Vagina (tissue), 2 donors: ENCODE data around the gene IDS. TPM values are rescaled to one million over a fixed set of nuclear protein-coding genes. Genes with fewer than 3 reads are reported as not detected.

Source experiments
- DNase-seq, 2 donors: peaks; one replicate each; pipeline ENCODE4 v3.0.0-alpha.2; 2017; ENCODE audit errors: extremely low spot score in 2 of 2
- H3K27ac ChIP-seq: fragments of 200-600 bp; sonication (generic); one replicate; pipeline ENCODE4 v1.5.1; 2019
- H3K27me3 ChIP-seq: fragments of 200-600 bp; sonication (generic); one replicate; pipeline ENCODE4 v1.5.1; 2019
- H3K36me3 ChIP-seq, 2 donors: fragments of 200-600 bp; sonication (generic); one replicate each; pipeline ENCODE4 v1.5.1; 2017 to 2019
- H3K4me1 ChIP-seq: fragments of 200-600 bp; sonication (generic); one replicate; pipeline ENCODE4 v1.5.1; 2019
- H3K4me3 ChIP-seq, 2 donors: fragments of 200-600 bp; sonication (generic); 1 replicate in 1 of 2; 2 replicates in 1 of 2; pipeline ENCODE4 v1.5.1; 2016 to 2019
- H3K9me3 ChIP-seq: fragments of 200-600 bp; sonication (generic); one replicate; pipeline ENCODE4 v1.5.1; 2019
- POLR2A ChIP-seq, 2 donors: fragments of 450-650 bp; IDR thresholded peaks; one replicate each; pipeline ENCODE4 v1.6.1; 2017; ENCODE audit warnings: antibody characterized with exemption in 2 of 2, mild to moderate bottlenecking in 2 of 2, moderate library complexity in 2 of 2
- POLR2AphosphoS5 ChIP-seq, 2 donors: sonication (generic); formaldehyde crosslinking; IDR thresholded peaks; one replicate each; pipeline ENCODE4 v1.9.0; 2017; ENCODE audit warnings: antibody characterized with exemption in 2 of 2, mild to moderate bottlenecking in 2 of 2, low read depth in 1 of 2; ENCODE audit not compliant: insufficient read depth in 1 of 2
- intact Hi-C: fragments of 100-400 bp; cut with DNase I; formaldehyde crosslinking; loops from one replicate; pipeline ENCODE4 v1.15.1; 2023
- total RNA-seq: library from RNA; depleted of rRNA; stranded (reverse); fragments of >200 nt; gene quantifications from one replicate; pipeline ENCODE4 v1.2.3, GENCODE V29; 2016
- TF ChIP-seq, protein P1 (sequence below), 3 experiments: fragments of 450-650 bp in 2 of 3; fragments of 200-600 bp in 1 of 3; sonication (generic) in 1 of 3; IDR thresholded peaks; one replicate each; pipeline ENCODE4 v1.5.1; 2017 to 2019; ENCODE audit warnings: antibody characterized with exemption in 3 of 3, mild to moderate bottlenecking in 2 of 3, moderate library complexity in 2 of 3

The IDS gene
- total RNA-seq, 1 donor from 2014 or later, result 66.0 TPM

DNA sequence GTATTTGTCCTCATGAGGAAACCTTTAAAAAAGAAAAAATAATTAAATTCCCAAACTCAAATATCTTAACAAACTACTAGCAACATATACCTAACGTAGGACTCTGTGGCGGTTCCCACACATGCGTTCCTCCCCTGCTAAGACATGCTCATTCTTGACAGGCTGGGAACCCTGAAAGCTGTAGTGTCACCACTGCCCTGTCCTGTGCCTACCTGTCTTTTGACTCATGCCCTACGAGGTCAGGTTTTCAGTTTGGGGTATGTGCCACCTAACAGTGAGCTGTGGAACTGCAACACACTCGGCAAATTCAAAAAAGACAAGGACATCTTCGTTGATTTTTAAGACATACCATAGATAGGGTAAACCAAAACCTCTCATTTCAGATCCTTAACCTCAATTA lies 17.8 kb downstream of the IDS start:
- TF ChIP-seq, protein P1, sequence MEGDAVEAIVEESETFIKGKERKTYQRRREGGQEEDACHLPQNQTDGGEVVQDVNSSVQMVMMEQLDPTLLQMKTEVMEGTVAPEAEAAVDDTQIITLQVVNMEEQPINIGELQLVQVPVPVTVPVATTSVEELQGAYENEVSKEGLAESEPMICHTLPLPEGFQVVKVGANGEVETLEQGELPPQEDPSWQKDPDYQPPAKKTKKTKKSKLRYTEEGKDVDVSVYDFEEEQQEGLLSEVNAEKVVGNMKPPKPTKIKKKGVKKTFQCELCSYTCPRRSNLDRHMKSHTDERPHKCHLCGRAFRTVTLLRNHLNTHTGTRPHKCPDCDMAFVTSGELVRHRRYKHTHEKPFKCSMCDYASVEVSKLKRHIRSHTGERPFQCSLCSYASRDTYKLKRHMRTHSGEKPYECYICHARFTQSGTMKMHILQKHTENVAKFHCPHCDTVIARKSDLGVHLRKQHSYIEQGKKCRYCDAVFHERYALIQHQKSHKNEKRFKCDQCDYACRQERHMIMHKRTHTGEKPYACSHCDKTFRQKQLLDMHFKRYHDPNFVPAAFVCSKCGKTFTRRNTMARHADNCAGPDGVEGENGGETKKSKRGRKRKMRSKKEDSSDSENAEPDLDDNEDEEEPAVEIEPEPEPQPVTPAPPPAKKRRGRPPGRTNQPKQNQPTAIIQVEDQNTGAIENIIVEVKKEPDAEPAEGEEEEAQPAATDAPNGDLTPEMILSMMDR (IDR thresholded peaks at IDR 0.05), result no peak
- no peak for TF ChIP-seq POLR2AphosphoS5 (IDR thresholded peaks at IDR 0.05; ENCODE audit: insufficient read depth in 1 of 2, low read depth in 1 of 2)
- Histone ChIP-seq H3K9me3 (no peaks in the 10 kb centered on the region), H3K27me3 (no peaks in the 10 kb centered on the region), H3K36me3 (peaks cover 0 to 18% of the 10 kb centered on the region in 2 donors), H3K4me3 (no peak overlapping the region), H3K27ac (no peak overlapping the region), H3K4me1 (no peaks in the 10 kb centered on the region)
- intact Hi-C loops, result no loop called here
- DNase-seq, result no peak

DNA sequence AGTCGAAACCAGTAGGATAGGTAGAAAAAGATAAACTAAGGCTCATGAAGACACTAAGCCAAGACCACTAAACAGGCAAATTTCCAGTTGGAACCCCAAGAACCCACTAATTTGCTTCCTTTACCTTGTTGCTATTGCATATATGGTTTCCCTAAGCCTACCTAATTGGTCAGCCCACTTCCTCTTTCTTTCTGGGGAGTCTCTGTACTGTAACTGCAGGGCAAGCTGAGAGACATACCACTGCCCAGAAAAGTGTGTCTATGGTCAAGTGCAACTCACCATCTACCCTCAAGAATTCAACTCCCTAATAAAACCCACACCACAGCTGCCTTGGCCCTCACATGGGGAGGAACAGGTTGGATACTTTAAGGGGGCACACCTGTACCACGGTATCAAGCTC lies 28.6 kb downstream of the IDS start:
- H3K36me3 ChIP-seq, result peaks cover 0 to 13% of the 10 kb centered on the region in 2 donors
- no peaks in the 10 kb centered on the region for H3K9me3 ChIP-seq
- DNase-seq, result no peak
- H3K27me3 ChIP-seq, result no peaks in the 10 kb centered on the region
- no peaks in the 10 kb centered on the region for H3K4me1 ChIP-seq
- no peak overlapping the region for H3K4me3 ChIP-seq
- intact Hi-C loops, result no loop called here
- TF ChIP-seq POLR2A (IDR thresholded peaks at IDR 0.05), result no peak
- no peak overlapping the region for H3K27ac ChIP-seq

DNA sequence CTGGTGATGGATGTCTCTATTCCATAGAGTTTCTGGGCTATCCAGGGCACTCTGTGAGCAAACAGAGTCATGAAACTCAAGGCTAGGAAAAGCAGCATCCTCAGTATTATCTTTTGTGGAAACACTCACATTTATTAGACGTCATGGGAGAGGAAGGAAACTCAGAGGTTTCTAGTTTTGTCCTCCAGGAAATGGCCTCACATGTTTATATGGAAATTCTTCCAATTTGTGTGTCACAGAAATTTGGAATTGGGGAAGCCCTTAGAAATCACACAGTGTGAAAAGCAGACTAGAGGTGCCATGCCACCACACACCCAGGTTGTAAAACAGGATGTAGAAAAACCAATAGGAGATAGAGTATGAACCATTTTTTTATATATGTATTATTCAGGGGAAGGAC lies 31.1 kb downstream of the IDS start:
- intact Hi-C loops, result no loop called here
- H3K4me1 ChIP-seq, result no peaks in the 10 kb centered on the region
- H3K27me3 ChIP-seq, result no peaks in the 10 kb centered on the region
- DNase-seq, result no peak
- H3K36me3 ChIP-seq, result no peaks in the 10 kb centered on the region
- H3K9me3 ChIP-seq, result no peaks in the 10 kb centered on the region
- no peak overlapping the region for H3K4me3 ChIP-seq
- no peak overlapping the region for H3K27ac ChIP-seq
- TF ChIP-seq, protein P1 (IDR thresholded peaks at IDR 0.05), result no peak
- TF ChIP-seq POLR2AphosphoS5 (IDR thresholded peaks at IDR 0.05; ENCODE audit: insufficient read depth in 1 of 2, low read depth in 1 of 2), result no peak
- no peak for TF ChIP-seq POLR2A (IDR thresholded peaks at IDR 0.05)

DNA sequence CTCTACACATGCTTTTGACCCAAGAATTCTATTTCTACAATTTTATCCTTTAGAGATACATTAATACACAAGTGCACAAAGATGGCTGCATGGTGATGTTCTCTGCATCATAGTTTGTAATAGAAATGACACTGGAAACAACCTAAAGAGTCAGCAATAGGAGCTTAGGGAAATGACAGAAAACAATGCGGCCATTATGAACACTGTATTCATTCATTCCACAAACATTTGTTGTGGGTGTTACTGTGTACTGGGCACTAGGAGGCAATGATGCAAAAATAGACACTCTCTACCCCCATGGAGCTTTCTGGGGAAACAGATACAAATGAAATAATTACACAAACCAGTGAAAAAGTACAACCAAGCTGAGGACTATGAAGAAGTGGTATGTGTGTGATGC lies 32.0 kb downstream of the IDS start:
- no peak for TF ChIP-seq POLR2A (IDR thresholded peaks at IDR 0.05)
- TF ChIP-seq, protein P1 (IDR thresholded peaks at IDR 0.05), result no peak
- no peak for TF ChIP-seq POLR2AphosphoS5 (IDR thresholded peaks at IDR 0.05; ENCODE audit: insufficient read depth in 1 of 2, low read depth in 1 of 2)
- intact Hi-C loops, result no loop called here
- no peak overlapping the region for H3K4me3 ChIP-seq
- H3K36me3 ChIP-seq, result no peaks in the 10 kb centered on the region
- H3K27me3 ChIP-seq, result no peaks in the 10 kb centered on the region
- DNase-seq, result no peak
- H3K27ac ChIP-seq, result no peak overlapping the region
- H3K9me3 ChIP-seq, result no peaks in the 10 kb centered on the region
- H3K4me1 ChIP-seq, result no peaks in the 10 kb centered on the region

DNA sequence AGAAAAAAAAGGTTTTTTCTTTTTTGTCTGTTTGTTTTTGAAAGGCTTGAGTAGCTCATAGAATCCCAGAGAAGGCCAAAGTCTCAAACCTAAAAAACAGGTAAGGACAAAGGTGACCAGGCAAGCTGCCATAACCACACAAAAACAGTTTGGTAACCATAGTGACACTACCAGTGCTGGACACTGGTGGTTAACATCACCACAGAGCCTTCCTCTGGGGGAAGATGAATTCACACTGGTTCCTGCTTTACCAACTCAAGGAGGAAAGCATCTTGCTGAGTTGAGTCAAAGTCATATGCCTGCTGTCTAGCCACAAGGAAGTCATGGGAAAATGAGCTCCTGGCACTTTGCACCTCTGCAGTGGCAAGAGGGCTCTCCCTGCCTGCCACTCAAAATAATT lies 32.5 kb downstream of the IDS start:
- no peak for DNase-seq
- no peak overlapping the region for H3K27ac ChIP-seq
- no peaks in the 10 kb centered on the region for H3K27me3 ChIP-seq
- no peak for TF ChIP-seq POLR2AphosphoS5 (IDR thresholded peaks at IDR 0.05; ENCODE audit: insufficient read depth in 1 of 2, low read depth in 1 of 2)
- TF ChIP-seq, protein P1 (IDR thresholded peaks at IDR 0.05), result no peak
- TF ChIP-seq POLR2A (IDR thresholded peaks at IDR 0.05), result no peak
- no peaks in the 10 kb centered on the region for H3K36me3 ChIP-seq
- intact Hi-C loops, result no loop called here
- H3K4me1 ChIP-seq, result no peaks in the 10 kb centered on the region
- no peaks in the 10 kb centered on the region for H3K9me3 ChIP-seq
- H3K4me3 ChIP-seq, result no peak overlapping the region

DNA sequence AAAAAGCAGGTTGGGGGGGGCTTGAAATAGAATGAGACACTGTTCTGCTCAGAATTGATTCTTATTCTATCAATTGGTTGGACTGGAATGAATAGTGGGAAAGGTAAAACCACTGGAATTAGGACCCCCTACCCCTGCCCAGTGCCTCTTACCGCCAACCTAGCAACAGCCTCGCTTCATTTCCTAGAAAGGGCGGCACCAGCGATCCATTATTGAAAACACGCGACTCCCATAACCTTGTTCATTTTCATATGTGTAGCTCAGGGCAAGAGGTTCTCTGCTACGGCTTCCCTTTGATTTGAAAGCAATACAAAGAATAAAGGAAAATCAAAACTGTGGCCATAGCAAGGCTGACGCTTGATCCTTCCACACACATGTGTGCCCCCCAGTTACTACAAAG lies 33.7 kb downstream of the IDS start:
- TF ChIP-seq POLR2A (IDR thresholded peaks at IDR 0.05) (no peak), POLR2AphosphoS5 (IDR thresholded peaks at IDR 0.05; ENCODE audit: insufficient read depth in 1 of 2, low read depth in 1 of 2) (no peak)
- TF ChIP-seq, protein P1 (IDR thresholded peaks at IDR 0.05), result no peak
- Histone ChIP-seq H3K36me3 (no peaks in the 10 kb centered on the region), H3K4me1 (no peaks in the 10 kb centered on the region), H3K4me3 (no peak overlapping the region), H3K9me3 (no peaks in the 10 kb centered on the region), H3K27me3 (no peaks in the 10 kb centered on the region), H3K27ac (no peak overlapping the region)
- intact Hi-C loops, result no loop called here
- DNase-seq, result no peak
